Measurements from ENCODE around the gene HOXA13. TPM values are rescaled to one million over a fixed set of nuclear protein-coding genes. Genes with fewer than 3 reads are reported as not detected.
A peak's percentile ranks its signal among the peaks of the same experiment; 100 is the strongest.

The HOXA13 gene
- total RNA-seq, 2 donors from 2014 or later, result not detected

DNA sequence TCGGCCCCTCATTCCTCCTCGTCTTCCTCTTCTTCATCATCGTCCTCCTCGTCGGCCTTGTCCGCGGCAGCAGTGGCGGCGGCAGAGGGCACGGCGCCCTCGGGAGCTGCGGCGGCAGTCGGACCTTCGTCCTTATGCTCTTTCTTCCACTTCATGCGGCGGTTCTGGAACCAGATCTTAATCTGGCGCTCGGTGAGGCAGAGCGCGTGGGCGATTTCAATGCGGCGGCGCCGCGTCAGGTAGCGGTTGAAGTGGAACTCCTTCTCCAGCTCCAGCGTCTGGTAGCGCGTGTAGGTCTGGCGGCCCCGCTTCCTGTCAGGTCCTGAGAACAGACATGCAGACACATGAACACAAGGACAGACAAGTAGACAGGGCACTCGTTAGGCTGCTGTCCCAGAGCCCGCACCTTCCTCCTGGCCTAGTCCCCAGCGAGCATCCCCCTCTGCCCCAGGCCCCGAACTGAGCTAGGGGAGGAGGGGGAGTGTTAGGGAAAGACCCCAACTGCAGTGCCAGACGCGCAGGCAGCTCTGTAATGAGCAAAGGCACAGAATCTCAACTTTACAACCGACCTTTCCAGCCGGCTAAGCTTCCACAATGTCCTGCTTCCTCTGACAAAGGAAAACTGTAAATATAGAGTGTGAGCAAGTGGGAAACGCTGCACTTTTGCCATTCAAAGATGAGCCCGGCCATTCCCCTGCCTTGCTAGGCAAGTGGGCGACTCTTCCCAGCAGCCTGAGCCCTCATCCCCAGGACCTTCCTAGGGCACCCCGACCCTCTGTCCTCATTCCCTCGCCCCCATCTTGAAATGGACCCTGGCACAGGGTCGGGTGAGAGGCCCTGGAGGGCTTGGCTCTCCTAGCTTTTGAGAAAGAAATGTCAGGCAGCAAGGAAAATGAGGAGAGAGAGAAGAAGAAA is 44.7 kb downstream of the HOXA13 start:
- no peak for TF ChIP-seq CTCF (IDR thresholded peaks at IDR 0.05)
- DNase-seq (ENCODE audit: low spot score), result no peak
- Histone ChIP-seq H3K36me3 (no peaks in the 10 kb centered on the region), H3K9me3 (no peaks in the 10 kb centered on the region), H3K4me1 (peaks cover 0 to 57% of the 10 kb centered on the region in 2 donors), H3K27me3 (peaks cover 66 to 92% of the 10 kb centered on the region in 2 donors), H3K4me3 (no peak overlapping the region), H3K27ac (no peak overlapping the region)

GRCh38 chr7:27154369-27154768 is 45.5 kb downstream of the HOXA13 start:
- Histone ChIP-seq H3K4me3 (no peak overlapping the region), H3K9me3 (no peaks in the 10 kb centered on the region), H3K27ac (no peak overlapping the region), H3K27me3 (peaks cover 67 to 90% of the 10 kb centered on the region in 2 donors), H3K36me3 (no peaks in the 10 kb centered on the region), H3K4me1 (peaks cover 0 to 55% of the 10 kb centered on the region in 2 donors)
- no peak for DNase-seq (ENCODE audit: low spot score)
- TF ChIP-seq CTCF (IDR thresholded peaks at IDR 0.05), result no peak

- no peaks in the 10 kb centered on the region for H3K36me3 ChIP-seq
- H3K9me3 ChIP-seq, result no peaks in the 10 kb centered on the region
- peaks cover 0 to 52% of the 10 kb centered on the region in 2 donors for H3K4me1 ChIP-seq
- no peak for TF ChIP-seq CTCF (IDR thresholded peaks at IDR 0.05)
- H3K27ac ChIP-seq, result no peak overlapping the region
- no peak overlapping the region for H3K4me3 ChIP-seq
- H3K27me3 ChIP-seq, result peaks cover 72 to 90% of the 10 kb centered on the region in 2 donors
- DNase-seq (ENCODE audit: low spot score), result no peak
These were observed 46.4 kb downstream of the HOXA13 start for GRCh38 chr7:27153526-27153925.

DNA sequence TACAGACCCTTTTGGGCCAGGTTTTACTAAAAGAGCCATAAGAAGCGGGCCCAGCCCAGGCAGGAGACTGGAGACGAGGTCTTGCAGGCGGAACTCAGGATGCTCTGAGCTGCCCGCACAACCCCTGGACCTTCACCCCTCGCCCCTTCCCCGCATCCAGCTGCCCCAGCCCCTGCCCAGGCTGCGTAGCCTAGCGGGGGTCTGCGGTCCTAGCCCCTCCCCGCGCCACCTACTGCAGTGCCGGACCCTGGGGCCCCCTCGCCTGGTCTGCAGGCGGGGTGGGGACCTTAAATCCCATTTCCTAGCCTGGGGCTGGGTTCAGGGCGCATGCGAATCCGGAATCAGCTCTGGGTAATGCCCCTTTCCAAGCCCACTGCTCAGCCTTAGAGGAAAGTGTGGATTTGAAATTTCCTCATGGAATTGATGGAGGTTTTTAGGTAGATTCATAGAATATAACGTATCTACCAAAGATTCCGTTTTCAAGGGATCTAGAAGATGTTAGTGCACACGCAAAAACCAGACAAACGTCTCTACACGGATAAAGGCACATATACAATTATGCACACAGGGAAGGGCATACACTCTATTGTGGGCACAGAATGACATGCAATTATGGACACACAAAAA is 47.0 kb downstream of the HOXA13 start:
- peaks cover 0 to 58% of the 10 kb centered on the region in 2 donors for H3K4me1 ChIP-seq
- H3K36me3 ChIP-seq, result no peaks in the 10 kb centered on the region
- no peak for DNase-seq (ENCODE audit: low spot score)
- TF ChIP-seq CTCF (IDR thresholded peaks at IDR 0.05), result no peak
- H3K27ac ChIP-seq, result no peak overlapping the region
- H3K4me3 ChIP-seq, result peak overlapping the region in 1 of 2 donors; percentile 6
- H3K9me3 ChIP-seq, result no peaks in the 10 kb centered on the region
- H3K27me3 ChIP-seq, result peaks cover 66 to 91% of the 10 kb centered on the region in 2 donors

GRCh38 chr7:27151931-27152815 is 47.7 kb downstream of the HOXA13 start, which contains the start of gene HOXA3:
Gene HOXA3 (minus strand): TSS chr7:27152583. CDS start chr7:27110640, 41,943 bp downstream.
- Histone ChIP-seq H3K36me3 (no peaks in the 10 kb centered on the region), H3K27ac (no peak within 1 kb of the TSS), H3K4me1 (peaks cover 0 to 66% of the 10 kb centered on the region in 2 donors), H3K4me3 (peak within 1 kb of the TSS in 1 of 2 donors; percentile 30), H3K9me3 (no peaks in the 10 kb centered on the region), H3K27me3 (peaks cover 64 to 96% of the 10 kb centered on the region in 2 donors)
- no peak for DNase-seq (ENCODE audit: low spot score)
- TF ChIP-seq CTCF (IDR thresholded peaks at IDR 0.05), result no peak

Data from right atrium auricular region (tissue), 2 donors.